CD4-positive, alpha-beta T cell (primary cell): Measurements from ENCODE around the gene TMED1. TPM values are rescaled to one million over a fixed set of nuclear protein-coding genes. Genes with fewer than 3 reads are reported as not detected.
A peak's percentile ranks its signal among the peaks of the same experiment; 100 is the strongest.

Source experiments
- ATAC-seq: fragments of 200-7000 bp; cut with Tn5 transposase; one replicate; pipeline ENCODE4 v1.10.0; 2022; ENCODE audit warnings: mild to moderate bottlenecking; ENCODE audit not compliant: poor library complexity
- CTCF ChIA-PET: fragments of 350-600 bp; sonication (Branson Sonifier 250); formaldehyde crosslinking; loops from one replicate; lab custom pipeline; 2021; ENCODE audit warnings: antibody characterized with exemption, inconsistent platforms; lab: Charles Lee
- POLR2A ChIA-PET: fragments of 350-600 bp; sonication (Branson Sonifier 250); formaldehyde crosslinking; loops from one replicate; lab custom pipeline; 2021; ENCODE audit warnings: antibody characterized with exemption, inconsistent platforms; lab: Charles Lee
- DNase-seq, 14 experiments: peaks; one replicate each; pipeline ENCODE4 v3.0.0-alpha.2; 2013 to 2020; ENCODE audit warnings: mixed read lengths in 2 of 14
- H3K27ac ChIP-seq, 2 donors: one replicate each; pipeline versions ENCODE4 v1.5.1 to v1.7.0; 2013; ENCODE audit warnings: low read length in 2 of 2, low read depth in 1 of 2, mild to moderate bottlenecking in 1 of 2
- H3K27me3 ChIP-seq, 2 experiments: 1 replicate in 1 of 2; 2 replicates in 1 of 2; pipeline versions ENCODE4 v1.6.1 to v1.7.0; 2013; ENCODE audit warnings: low read length in 2 of 2, control low read depth in 1 of 2, mild to moderate bottlenecking in 1 of 2, moderate library complexity in 1 of 2; ENCODE audit not compliant: insufficient read depth in 2 of 2, control insufficient read depth in 1 of 2
- H3K36me3 ChIP-seq: one replicate; pipeline ENCODE4 v1.6.1; 2013; ENCODE audit warnings: low read length, control low read depth; ENCODE audit not compliant: insufficient read depth
- H3K4me1 ChIP-seq: one replicate; pipeline ENCODE4 v1.6.1; 2013; ENCODE audit warnings: low read length, control low read depth; ENCODE audit not compliant: insufficient read depth
- H3K4me3 ChIP-seq: one replicate; pipeline ENCODE4 v1.5.1; 2013; ENCODE audit warnings: mild to moderate bottlenecking, low read length, moderate library complexity
- H3K9me3 ChIP-seq, 2 experiments: 1 replicate in 1 of 2; 2 replicates in 1 of 2; pipeline versions ENCODE4 v1.6.1 to v1.7.0; 2013; ENCODE audit warnings: low read length in 2 of 2, mild to moderate bottlenecking in 2 of 2, control low read depth in 1 of 2, moderate library complexity in 1 of 2; ENCODE audit not compliant: control insufficient read depth in 1 of 2, insufficient read depth in 1 of 2
- H3K27ac Mint-ChIP-seq: one replicate; pipeline ENCODE4 v1.8.0; 2020; ENCODE audit warnings: mixed read lengths
- H3K27me3 Mint-ChIP-seq: one replicate; pipeline ENCODE4 v1.8.0; 2021; ENCODE audit warnings: mixed read lengths
- H3K36me3 Mint-ChIP-seq: one replicate; pipeline ENCODE4 v1.8.0; 2021; ENCODE audit warnings: low read depth, mixed read lengths
- H3K4me1 Mint-ChIP-seq: one replicate; pipeline ENCODE4 v1.8.0; 2021; ENCODE audit warnings: low read depth, mixed read lengths
- H3K4me3 Mint-ChIP-seq: one replicate; pipeline ENCODE4 v1.8.0; 2020; ENCODE audit warnings: mild to moderate bottlenecking, mixed read lengths
- H3K9me3 Mint-ChIP-seq: one replicate; pipeline ENCODE4 v1.8.0; 2020; ENCODE audit warnings: mixed read lengths
- intact Hi-C, 2 experiments: fragments of 100-400 bp; cut with DNase I in 1 of 2; cut with micrococcal nuclease in 1 of 2; formaldehyde crosslinking; loops; one replicate each; pipeline versions ENCODE4 v1.15.1 to v1.9.0; 2023 to 2025; cut with DNase I, micrococcal nuclease
- total RNA-seq, 174 experiments: library from RNA in 2 of 174; stranded (reverse) in 2 of 174; gene quantifications; one replicate each; pipeline ENCODE4 v1.2.3 and lab custom pipeline; 2021 to 2026
- TF ChIP-seq, protein P1 (sequence below): fragments of 200-600 bp; IDR thresholded peaks from one replicate; pipeline ENCODE4 v1.8.0; 2022; ENCODE audit warnings: antibody characterized with exemption, mild to moderate bottlenecking

Gene TMED1
- total RNA-seq, 2 experiments from 2014 or later: 6.7 to 7.0 TPM

DNA sequence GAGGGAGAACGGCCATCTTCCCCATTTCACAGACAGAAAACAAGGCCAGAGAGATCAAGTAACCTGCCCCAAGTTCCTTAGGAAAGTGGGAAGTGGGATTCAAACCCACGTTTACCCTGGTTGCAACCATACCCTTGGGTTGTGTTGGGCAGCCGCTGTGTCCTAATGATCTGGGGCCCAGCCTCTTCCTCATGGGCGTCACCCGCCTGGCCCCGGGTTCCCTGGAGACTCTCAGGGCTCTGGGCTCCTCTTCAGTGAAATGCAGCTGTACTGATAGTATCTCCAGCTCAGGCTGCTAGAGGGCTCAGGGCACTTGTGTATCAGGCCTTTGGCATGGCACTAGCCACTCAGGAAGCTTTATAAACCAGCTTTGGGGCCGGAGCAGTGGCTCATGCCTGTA is 9.8 kb downstream of the TMED1 start:
- no peaks in the 10 kb centered on the region for H3K4me1 ChIP-seq
- no peak for ATAC-seq
- no peaks in the 10 kb centered on the region for H3K27me3 ChIP-seq
- POLR2A ChIA-PET: interaction anchor here (1.2 kb wide), 1 partner anchor 9 kb away, joined by 3 read pairs; the partner anchor contains the start of gene TMED1
- H3K9me3 ChIP-seq: no peaks in the 10 kb centered on the region
- CTCF ChIA-PET: interaction anchor here (1.4 kb wide), 1 partner anchor 38 kb away, joined by 7 read pairs; no protein-coding TSS in a partner anchor
- H3K4me3 ChIP-seq: no peak overlapping the region
- no peak for DNase-seq
- no peak overlapping the region for H3K27ac ChIP-seq
- Mint-ChIP-seq H3K4me3 (no peak overlapping the region), H3K4me1 (no peaks in the 10 kb centered on the region), H3K27ac (peak overlapping the region; percentile 55), H3K9me3 (no peaks in the 10 kb centered on the region), H3K36me3 (peaks cover 66% of the 10 kb centered on the region), H3K27me3 (no peaks in the 10 kb centered on the region)
- intact Hi-C loops: no loop called here
- H3K36me3 ChIP-seq: peaks cover 73% of the 10 kb centered on the region
- TF ChIP-seq, protein P1, sequence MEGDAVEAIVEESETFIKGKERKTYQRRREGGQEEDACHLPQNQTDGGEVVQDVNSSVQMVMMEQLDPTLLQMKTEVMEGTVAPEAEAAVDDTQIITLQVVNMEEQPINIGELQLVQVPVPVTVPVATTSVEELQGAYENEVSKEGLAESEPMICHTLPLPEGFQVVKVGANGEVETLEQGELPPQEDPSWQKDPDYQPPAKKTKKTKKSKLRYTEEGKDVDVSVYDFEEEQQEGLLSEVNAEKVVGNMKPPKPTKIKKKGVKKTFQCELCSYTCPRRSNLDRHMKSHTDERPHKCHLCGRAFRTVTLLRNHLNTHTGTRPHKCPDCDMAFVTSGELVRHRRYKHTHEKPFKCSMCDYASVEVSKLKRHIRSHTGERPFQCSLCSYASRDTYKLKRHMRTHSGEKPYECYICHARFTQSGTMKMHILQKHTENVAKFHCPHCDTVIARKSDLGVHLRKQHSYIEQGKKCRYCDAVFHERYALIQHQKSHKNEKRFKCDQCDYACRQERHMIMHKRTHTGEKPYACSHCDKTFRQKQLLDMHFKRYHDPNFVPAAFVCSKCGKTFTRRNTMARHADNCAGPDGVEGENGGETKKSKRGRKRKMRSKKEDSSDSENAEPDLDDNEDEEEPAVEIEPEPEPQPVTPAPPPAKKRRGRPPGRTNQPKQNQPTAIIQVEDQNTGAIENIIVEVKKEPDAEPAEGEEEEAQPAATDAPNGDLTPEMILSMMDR: no peak

DNA sequence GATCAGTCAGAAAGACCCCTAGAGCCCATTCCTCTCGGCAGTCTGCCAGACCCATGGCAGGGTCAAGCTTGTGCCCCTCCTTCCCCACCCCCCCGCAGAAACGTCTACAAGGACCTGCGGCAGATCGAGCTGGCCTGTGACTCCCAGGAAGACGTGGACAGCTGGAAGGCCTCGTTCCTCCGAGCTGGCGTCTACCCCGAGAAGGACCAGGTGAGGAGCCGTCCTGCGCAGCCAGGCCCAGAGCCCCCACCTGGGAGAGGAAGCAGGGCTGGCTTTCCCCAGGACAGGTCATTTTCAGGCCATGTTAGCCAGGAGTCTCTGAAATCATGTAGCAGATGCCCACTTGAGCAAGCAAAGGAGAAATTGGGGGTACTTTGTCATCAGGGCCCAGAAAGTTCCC is 12.3 kb downstream of the TMED1 start:
- H3K27me3 ChIP-seq: no peaks in the 10 kb centered on the region
- no peak overlapping the region for H3K4me3 Mint-ChIP-seq
- ChIA-PET CTCF (no interaction called here), POLR2A (no interaction called here)
- no peaks in the 10 kb centered on the region for H3K27me3 Mint-ChIP-seq
- TF ChIP-seq, protein P1: no peak
- H3K9me3 ChIP-seq: no peaks in the 10 kb centered on the region
- no peak overlapping the region for H3K4me3 ChIP-seq
- ATAC-seq (no peak), DNase-seq (no peak)
- H3K27ac Mint-ChIP-seq: no peak overlapping the region
- intact Hi-C loops: no loop called here
- H3K36me3 ChIP-seq: peaks cover 75% of the 10 kb centered on the region
- H3K36me3 Mint-ChIP-seq: peaks cover 71% of the 10 kb centered on the region
- no peak overlapping the region for H3K27ac ChIP-seq
- no peaks in the 10 kb centered on the region for H3K4me1 Mint-ChIP-seq
- no peaks in the 10 kb centered on the region for H3K4me1 ChIP-seq
- H3K9me3 Mint-ChIP-seq: no peaks in the 10 kb centered on the region

DNA sequence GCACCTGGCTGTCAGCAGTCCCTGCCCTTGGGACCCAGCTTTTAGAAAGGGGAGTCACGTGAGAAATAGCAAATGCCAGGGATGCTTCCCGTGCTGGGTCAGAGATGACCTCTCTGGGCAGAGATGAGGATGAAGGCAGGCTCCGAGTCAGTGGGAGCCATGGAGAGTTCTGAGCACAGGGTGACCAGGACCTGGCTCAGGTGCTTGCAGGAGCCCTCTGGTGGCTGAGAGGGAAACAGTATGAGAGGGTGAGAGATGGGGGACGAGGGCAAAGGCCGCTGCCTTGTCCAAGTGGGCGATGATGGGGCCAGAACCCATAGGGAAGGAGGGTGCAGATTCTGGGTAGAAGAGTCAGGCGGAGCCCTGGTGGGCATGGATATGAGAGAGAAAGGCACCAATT is 15.8 kb downstream of the TMED1 start:
- Histone ChIP-seq H3K4me1 (peaks cover 6% of the 10 kb centered on the region), H3K36me3 (peaks cover 73% of the 10 kb centered on the region), H3K27ac (no peak overlapping the region), H3K4me3 (no peak overlapping the region), H3K27me3 (no peaks in the 10 kb centered on the region), H3K9me3 (no peaks in the 10 kb centered on the region)
- Mint-ChIP-seq H3K36me3 (peaks cover 55% of the 10 kb centered on the region), H3K4me1 (no peaks in the 10 kb centered on the region), H3K27ac (no peak overlapping the region), H3K4me3 (no peak overlapping the region), H3K9me3 (no peaks in the 10 kb centered on the region), H3K27me3 (no peaks in the 10 kb centered on the region)
- intact Hi-C loops: no loop called here
- CTCF ChIA-PET: interaction anchor here (0.9 to 1.3 kb wide), 2 partner anchors 10 to 103 kb away, joined by 3 to 6 read pairs; partner anchors contain the start of gene DNM2
- DNase-seq (peak in 2 of 14 experiments; percentile 27 to 40), ATAC-seq (no peak)
- POLR2A ChIA-PET: interaction anchor here (1.3 kb wide), 1 partner anchor 103 kb away, joined by 4 read pairs; the partner anchor contains the start of gene DNM2
- TF ChIP-seq, protein P1: no peak
